Fibroblast of pulmonary artery (primary cell): ENCODE data around the gene CUL2.

Experiments
- DNase-seq: peaks from one replicate; pipeline ENCODE4 v3.0.0-alpha.2; 2010; ENCODE audit warnings: low read depth
- H3K4me3 ChIP-seq: replicated peaks from 2 replicates; pipeline ENCODE4 v1.5.1; 2011; ENCODE audit warnings: low read depth, mild to moderate bottlenecking, control low read depth, low read length, moderate library complexity
- TF ChIP-seq, protein P1 (sequence below): IDR thresholded peaks from 2 replicates; pipeline ENCODE4 v1.5.1; 2011; ENCODE audit warnings: mild to moderate bottlenecking, control low read depth, low read length, inconsistent platforms; ENCODE audit errors: missing control alignments

CUL2 gene

DNA sequence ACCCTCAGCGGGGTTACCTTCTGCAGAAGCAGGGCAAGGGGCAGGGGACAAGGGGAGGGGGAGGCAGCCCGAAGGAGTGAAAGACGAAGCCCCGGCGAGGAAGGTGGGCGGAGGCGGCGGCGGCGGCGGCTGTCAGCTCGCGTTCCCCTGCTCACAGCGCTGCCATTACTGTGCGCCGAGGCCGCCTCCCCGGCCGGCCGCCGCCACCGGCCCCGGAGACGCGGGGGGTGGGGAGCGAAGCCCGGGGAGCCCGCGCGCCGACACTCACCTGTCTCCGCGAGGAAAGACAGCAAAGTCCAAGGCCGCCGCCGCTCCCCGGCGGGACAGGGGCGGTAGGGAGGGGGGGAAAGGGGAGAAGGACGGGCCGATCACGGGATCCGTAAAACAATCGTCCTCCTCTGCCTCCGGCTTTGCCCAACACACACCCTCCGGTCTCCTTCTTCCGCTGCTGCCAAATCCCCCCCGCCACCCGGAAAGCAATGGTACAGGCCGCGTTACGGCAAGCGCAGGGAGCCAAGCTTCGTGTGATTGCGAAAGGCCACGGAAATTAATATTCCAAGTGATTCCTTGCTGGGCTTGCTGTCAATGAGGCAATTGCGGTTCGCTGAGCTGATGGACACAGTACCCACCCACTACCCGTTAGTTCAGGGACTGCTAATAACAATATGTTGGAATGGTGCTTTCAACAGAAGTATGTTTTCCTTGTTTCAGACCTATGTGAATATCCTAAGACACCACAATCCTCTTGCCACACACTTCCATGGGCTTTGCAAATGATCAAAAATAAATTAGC, at the start of gene CUL2:
TSS of gene CUL2 (minus strand) at position 180 of the 793 bp plus-strand sequence. CDS start 19,024 bp downstream, outside the sequence.
- peak; percentile 98 for DNase-seq
- TF ChIP-seq, protein P1, sequence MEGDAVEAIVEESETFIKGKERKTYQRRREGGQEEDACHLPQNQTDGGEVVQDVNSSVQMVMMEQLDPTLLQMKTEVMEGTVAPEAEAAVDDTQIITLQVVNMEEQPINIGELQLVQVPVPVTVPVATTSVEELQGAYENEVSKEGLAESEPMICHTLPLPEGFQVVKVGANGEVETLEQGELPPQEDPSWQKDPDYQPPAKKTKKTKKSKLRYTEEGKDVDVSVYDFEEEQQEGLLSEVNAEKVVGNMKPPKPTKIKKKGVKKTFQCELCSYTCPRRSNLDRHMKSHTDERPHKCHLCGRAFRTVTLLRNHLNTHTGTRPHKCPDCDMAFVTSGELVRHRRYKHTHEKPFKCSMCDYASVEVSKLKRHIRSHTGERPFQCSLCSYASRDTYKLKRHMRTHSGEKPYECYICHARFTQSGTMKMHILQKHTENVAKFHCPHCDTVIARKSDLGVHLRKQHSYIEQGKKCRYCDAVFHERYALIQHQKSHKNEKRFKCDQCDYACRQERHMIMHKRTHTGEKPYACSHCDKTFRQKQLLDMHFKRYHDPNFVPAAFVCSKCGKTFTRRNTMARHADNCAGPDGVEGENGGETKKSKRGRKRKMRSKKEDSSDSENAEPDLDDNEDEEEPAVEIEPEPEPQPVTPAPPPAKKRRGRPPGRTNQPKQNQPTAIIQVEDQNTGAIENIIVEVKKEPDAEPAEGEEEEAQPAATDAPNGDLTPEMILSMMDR = no peak
- peak within 1 kb of the TSS; percentile 66 for H3K4me3 ChIP-seq

DNA sequence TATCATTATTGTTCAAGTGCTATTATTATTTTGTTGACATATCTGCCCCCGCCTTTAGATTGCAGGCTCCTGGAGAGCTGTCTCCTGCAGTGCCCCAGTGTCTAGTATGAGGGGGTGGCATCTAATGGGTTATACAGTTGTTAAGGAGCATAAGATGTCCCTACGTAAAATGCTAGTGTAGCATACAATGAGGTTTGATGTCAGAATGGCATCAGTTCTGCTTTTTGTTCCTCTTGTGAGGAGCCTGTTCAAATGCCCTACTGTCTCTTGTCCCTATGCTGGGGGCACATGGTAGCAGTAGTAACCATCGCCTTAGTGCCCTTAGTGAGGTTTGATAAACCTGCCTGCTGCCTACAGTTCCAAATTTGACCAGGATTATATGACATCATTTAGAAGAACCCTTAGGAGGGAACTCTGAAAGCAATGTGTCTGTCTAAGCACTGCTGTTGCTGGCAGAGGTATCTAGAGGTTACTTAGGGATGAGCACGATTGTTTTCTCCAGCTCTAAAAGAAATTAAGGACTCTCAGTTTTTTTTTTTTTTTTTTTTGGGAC, 46.2 kb upstream of the CUL2 start:
- H3K4me3 ChIP-seq = no peak overlapping the region
- DNase-seq = no peak
- TF ChIP-seq, protein P1 = no peak

DNA sequence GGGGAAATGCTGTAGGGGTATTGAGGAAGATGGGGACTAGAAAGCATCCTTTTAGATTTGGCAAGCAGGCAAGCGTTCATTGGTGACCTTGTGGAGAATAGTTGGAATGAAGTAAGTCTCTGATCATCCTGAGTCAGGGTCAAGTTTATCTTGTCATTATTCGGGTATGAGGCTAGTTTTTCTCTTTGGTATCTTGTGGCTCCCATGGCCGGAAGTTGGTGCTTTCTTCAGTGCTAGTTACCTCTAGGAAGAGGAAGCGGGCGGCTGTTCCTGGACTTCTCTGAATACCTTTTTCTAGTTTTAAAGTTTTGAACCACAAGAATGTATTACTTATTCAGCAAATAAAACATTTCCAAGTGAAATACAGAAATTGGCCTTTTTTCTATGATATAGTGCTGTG, 45.7 kb upstream of the CUL2 start:
- no peak for DNase-seq
- no peak overlapping the region for H3K4me3 ChIP-seq
- TF ChIP-seq, protein P1 = no peak

DNA sequence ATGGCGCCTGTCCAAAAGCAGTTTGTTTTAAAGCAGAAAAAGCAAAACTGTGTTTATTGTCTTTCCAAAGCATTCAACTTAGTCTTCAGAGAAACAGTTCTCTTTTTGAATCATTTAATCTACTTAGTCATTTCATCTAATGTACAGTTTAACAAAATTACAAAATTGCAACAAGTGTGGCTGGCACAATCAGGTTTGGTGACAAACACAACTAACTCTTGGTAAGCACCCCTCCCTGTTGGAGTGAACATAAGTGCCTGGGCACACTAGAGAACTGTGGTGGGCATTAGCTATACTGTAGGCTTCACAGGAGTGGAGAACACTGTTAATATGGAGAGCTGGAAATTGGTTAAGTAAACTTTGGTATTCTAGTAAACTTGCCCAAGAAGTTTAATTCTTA, 43.4 kb upstream of the CUL2 start:
- no peak for DNase-seq
- no peak overlapping the region for H3K4me3 ChIP-seq
- TF ChIP-seq, protein P1 = no peak

DNA sequence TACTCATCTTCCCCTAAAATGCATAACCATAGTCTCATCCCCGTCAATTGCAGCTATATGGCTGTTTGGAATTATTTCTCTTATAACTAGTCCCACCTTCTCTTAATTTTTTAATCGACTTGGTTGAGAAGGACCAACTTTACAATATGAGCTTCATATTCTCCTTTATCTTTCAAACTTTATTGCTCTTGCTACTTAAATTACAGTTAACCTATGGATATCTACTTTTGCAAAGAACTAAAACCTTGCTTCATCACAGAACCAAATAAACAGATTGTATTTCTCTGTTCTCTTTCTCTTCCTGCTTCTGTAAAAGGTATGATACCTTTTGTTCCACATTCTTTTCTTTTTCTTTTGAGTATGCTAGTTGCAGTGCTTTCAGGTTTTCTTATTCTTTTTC, 42.6 kb upstream of the CUL2 start:
- TF ChIP-seq, protein P1 = no peak
- no peak for DNase-seq
- H3K4me3 ChIP-seq = no peak overlapping the region

DNA sequence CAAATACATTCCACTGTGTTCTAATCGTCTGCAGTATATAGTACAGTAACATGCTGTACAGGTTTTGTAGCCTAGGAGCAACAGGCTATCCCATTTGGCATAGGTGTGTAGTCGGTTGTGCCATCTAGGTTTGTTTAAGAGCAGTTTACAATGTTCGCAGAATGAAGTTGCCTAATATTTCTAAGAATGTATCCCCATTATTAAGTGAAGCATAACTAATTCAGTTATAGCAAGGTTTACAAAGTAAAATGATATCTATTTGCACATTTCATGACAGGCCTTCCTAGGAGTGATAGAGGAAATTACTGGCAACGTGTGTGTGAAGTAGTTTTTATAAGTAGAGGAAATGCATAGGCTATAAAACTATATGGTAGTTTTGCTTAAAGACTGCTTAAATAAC, 40.5 kb upstream of the CUL2 start:
- TF ChIP-seq, protein P1 = no peak
- H3K4me3 ChIP-seq = no peak overlapping the region
- no peak for DNase-seq

DNA sequence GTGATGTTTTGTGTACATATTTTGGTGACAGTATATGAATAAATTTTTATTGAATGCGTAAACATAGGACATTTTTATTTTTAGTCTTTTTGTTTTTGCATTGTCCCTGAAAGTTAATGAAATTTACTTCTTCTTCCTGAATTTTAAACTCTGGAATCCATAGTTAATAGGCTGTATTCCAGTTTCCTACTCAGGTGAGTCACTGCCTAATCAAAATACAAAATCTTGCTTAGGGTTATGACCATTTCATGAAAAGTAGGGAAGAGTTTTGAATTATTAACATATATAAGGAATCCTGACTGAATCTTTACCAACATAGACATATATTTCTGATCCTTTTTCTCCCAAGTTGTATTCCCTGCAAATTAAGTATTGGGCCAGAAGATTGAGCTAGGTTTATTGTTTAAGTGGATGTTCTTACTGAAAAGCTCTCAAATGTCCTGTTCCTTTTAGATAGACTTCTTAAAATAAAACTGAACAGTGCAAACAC, 39.1 kb upstream of the CUL2 start:
- H3K4me3 ChIP-seq = no peak overlapping the region
- TF ChIP-seq, protein P1 = no peak
- no peak for DNase-seq
